Esophagus muscularis mucosa (tissue), 4 donors: ENCODE data around the gene RELT.

Experiments
- EP300 ChIP-seq: sonication (generic); formaldehyde crosslinking; IDR thresholded peaks from one replicate; pipeline ENCODE4 v1.6.1; 2017; ENCODE audit warnings: antibody characterized with exemption
- POLR2A ChIP-seq: fragments of 450-650 bp; IDR thresholded peaks from one replicate; pipeline ENCODE4 v1.6.1; 2017; ENCODE audit warnings: antibody characterized with exemption, moderate library complexity, mild to moderate bottlenecking, low read depth
- POLR2AphosphoS5 ChIP-seq, 2 donors: sonication (generic); formaldehyde crosslinking; IDR thresholded peaks; one replicate each; pipeline ENCODE4 v1.6.1; 2017; ENCODE audit warnings: antibody characterized with exemption in 2 of 2
- TF ChIP-seq, protein P1 (sequence below), 3 experiments: fragments of 200-600 bp in 2 of 3; fragments of 450-650 bp in 1 of 3; sonication (generic) in 2 of 3; IDR thresholded peaks; one replicate each; pipeline ENCODE4 v1.5.1; 2017 to 2019; ENCODE audit warnings: antibody characterized with exemption in 3 of 3, mild to moderate bottlenecking in 2 of 3, moderate library complexity in 1 of 3

DNA sequence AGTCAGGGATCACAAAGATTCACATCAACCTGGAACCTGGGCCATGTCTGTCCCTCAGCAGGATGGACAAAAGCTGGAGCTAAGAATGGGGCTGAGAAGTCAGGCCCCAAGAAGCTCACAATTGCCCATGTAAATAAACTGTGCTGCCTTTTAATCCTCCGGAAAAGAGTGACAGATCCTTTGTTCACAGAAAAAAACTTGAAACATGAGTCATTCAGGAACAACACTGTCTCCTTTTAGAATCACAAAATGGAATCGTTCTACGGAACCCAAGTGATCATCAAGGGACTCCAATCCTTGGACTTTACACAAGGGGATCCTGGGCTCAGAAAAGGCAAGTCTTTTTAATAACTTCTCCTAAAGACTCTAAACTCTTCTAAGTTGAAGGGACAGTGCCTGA lies 36.1 kb downstream of the RELT start:
- TF ChIP-seq POLR2A (no peak), POLR2AphosphoS5 (IDR thresholded peaks at IDR 0.05) (no peak), EP300 (no peak)
- TF ChIP-seq, protein P1, sequence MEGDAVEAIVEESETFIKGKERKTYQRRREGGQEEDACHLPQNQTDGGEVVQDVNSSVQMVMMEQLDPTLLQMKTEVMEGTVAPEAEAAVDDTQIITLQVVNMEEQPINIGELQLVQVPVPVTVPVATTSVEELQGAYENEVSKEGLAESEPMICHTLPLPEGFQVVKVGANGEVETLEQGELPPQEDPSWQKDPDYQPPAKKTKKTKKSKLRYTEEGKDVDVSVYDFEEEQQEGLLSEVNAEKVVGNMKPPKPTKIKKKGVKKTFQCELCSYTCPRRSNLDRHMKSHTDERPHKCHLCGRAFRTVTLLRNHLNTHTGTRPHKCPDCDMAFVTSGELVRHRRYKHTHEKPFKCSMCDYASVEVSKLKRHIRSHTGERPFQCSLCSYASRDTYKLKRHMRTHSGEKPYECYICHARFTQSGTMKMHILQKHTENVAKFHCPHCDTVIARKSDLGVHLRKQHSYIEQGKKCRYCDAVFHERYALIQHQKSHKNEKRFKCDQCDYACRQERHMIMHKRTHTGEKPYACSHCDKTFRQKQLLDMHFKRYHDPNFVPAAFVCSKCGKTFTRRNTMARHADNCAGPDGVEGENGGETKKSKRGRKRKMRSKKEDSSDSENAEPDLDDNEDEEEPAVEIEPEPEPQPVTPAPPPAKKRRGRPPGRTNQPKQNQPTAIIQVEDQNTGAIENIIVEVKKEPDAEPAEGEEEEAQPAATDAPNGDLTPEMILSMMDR (IDR thresholded peaks at IDR 0.05) = no peak
